Lower lobe of right lung (tissue), 2 donors: ENCODE results near the gene HSPA9. TPM values are rescaled to one million over a fixed set of nuclear protein-coding genes. Genes with fewer than 3 reads are reported as not detected.
A peak's percentile ranks its signal among the peaks of the same experiment; 100 is the strongest.

Experiments
- ATAC-seq, 2 donors: fragments of 200-7000 bp; cut with Tn5 transposase; one replicate each; pipeline ENCODE4 v1.9.1; 2020 to 2022; ENCODE audit warnings: mild to moderate bottlenecking in 2 of 2, moderate library complexity in 2 of 2
- DNase-seq: peaks from one replicate; pipeline ENCODE4 v3.0.0-alpha.2; 2020
- H3K27ac ChIP-seq: fragments of 200-600 bp; one replicate; pipeline ENCODE4 v1.8.0; 2022
- H3K27me3 ChIP-seq: fragments of 200-600 bp; one replicate; pipeline ENCODE4 v1.8.0; 2022; ENCODE audit warnings: low read depth
- H3K36me3 ChIP-seq: fragments of 200-600 bp; one replicate; pipeline ENCODE4 v1.8.0; 2022; ENCODE audit warnings: mild to moderate bottlenecking
- H3K4me1 ChIP-seq: fragments of 200-600 bp; one replicate; pipeline ENCODE4 v1.8.0; 2022
- H3K4me3 ChIP-seq: fragments of 200-600 bp; one replicate; pipeline ENCODE4 v1.8.0; 2022; ENCODE audit warnings: mild to moderate bottlenecking
- H3K9me3 ChIP-seq: fragments of 200-600 bp; one replicate; pipeline ENCODE4 v1.8.0; 2022
- CTCF ChIP-seq: fragments of 200-600 bp; IDR thresholded peaks from one replicate; pipeline ENCODE4 v1.8.0; 2022; ENCODE audit warnings: antibody characterized with exemption, mild to moderate bottlenecking
- intact Hi-C: fragments of 100-400 bp; cut with DNase I; formaldehyde crosslinking; loops from one replicate; pipeline ENCODE4 v1.11.0; 2022
- total RNA-seq: library from RNA; stranded (reverse); fragmentation: NEBNext Ultra II Directional; extraction: Animal tissue kit (Norgen Biotek cat#: 25700); gene quantifications from one replicate; pipeline ENCODE4 v1.2.1, GENCODE V29; 2021
- donor health status: DM: no; HTN: yes; CAD: no; lungs with severe emphysema.

HSPA9 gene
- total RNA-seq, 1 donor from 2014 or later = 148 TPM

DNA sequence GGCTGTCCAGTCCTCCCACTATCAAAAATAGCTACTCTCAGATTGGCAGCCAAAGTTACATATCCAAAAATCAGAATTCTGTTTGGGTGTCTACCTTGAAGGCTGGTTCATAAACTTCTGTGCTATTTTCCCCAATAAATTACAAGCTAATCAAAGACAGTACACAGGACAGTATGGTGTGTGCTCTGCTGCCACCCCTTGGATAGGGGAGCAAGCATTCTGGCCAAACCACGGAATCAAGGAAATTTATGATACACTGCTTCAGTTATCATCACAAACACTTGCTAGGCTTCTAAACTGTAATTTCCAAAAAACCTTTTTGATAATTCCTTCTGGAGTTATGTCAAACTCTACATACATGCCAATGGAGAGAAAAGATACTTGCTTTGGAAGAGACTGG is 48.0 kb downstream of the HSPA9 start:
- Histone ChIP-seq H3K27ac (no peak overlapping the region), H3K36me3 (peaks cover 10% of the 10 kb centered on the region), H3K27me3 (no peaks in the 10 kb centered on the region), H3K4me1 (peaks cover 41% of the 10 kb centered on the region), H3K9me3 (no peaks in the 10 kb centered on the region), H3K4me3 (no peak overlapping the region)
- TF ChIP-seq CTCF = no peak
- intact Hi-C loops = no loop called here
- ATAC-seq = no peak
- no peak for DNase-seq

- Histone ChIP-seq H3K4me3 (no peak overlapping the region), H3K27ac (no peak overlapping the region)
- intact Hi-C loops = no loop called here
These were observed 51.8 kb downstream of the HSPA9 start for GRCh38 chr5:138523406-138523805.

DNA sequence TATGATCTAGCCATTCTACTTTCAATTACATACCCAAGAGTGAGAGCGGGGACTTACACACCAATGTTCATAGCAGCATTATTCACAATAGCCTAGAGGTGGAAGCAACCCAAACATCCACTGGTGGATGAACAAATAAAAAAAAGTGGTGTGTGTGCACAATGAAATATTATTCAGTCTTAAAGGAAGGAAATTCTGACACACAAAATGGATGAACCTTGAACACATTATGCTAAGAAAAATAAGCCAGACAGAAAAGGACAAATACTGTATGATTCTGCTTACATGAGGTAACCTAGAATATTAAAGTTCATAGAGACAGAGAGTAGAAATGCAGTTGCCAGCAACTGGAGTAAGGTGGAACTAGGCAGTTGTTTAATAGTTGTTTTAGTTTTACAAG is 54.2 kb downstream of the HSPA9 start:
- TF ChIP-seq CTCF = no peak
- H3K36me3 ChIP-seq = peaks cover 28% of the 10 kb centered on the region

More at GRCh38 chr5:138523406-138523805, 51.8 kb downstream of the HSPA9 start:
- ATAC-seq (no peak), DNase-seq (no peak)
- Histone ChIP-seq H3K9me3 (no peaks in the 10 kb centered on the region), H3K36me3 (peaks cover 8% of the 10 kb centered on the region), H3K27me3 (no peaks in the 10 kb centered on the region), H3K4me1 (peaks cover 28% of the 10 kb centered on the region)
- no peak for TF ChIP-seq CTCF

DNA sequence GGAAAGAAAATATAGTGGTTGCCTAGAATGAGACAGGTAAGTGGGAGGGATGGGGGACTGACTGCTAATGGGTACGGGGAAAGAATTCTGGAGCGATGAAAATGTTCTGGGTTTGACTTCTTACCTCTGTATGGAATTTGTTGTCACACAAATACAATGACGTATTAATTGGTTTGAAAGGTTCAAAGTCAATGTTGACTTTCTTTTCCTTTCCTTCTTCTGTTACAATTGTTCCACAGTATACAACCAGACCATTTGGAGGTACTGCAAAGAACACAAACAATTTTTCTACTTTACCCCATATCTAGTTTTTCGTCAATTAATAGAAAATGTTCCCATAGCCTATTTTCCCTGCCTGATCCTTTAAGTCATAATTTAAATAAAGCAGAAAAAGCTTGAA is 57.8 kb downstream of the HSPA9 start:
- Histone ChIP-seq H3K36me3 (peaks cover 63% of the 10 kb centered on the region), H3K4me1 (peaks cover 21% of the 10 kb centered on the region), H3K27ac (no peak overlapping the region), H3K27me3 (no peaks in the 10 kb centered on the region), H3K4me3 (no peak overlapping the region), H3K9me3 (no peaks in the 10 kb centered on the region)
- DNase-seq = no peak
- ATAC-seq = no peak
- TF ChIP-seq CTCF = no peak
- intact Hi-C loops = no loop called here

More for the DNA sequence above, 54.2 kb downstream of the HSPA9 start:
- Histone ChIP-seq H3K27me3 (no peaks in the 10 kb centered on the region), H3K4me1 (peaks cover 15% of the 10 kb centered on the region), H3K4me3 (no peak overlapping the region), H3K9me3 (no peaks in the 10 kb centered on the region), H3K27ac (no peak overlapping the region)
- DNase-seq (no peak), ATAC-seq (no peak)
- intact Hi-C loops = no loop called here

DNA sequence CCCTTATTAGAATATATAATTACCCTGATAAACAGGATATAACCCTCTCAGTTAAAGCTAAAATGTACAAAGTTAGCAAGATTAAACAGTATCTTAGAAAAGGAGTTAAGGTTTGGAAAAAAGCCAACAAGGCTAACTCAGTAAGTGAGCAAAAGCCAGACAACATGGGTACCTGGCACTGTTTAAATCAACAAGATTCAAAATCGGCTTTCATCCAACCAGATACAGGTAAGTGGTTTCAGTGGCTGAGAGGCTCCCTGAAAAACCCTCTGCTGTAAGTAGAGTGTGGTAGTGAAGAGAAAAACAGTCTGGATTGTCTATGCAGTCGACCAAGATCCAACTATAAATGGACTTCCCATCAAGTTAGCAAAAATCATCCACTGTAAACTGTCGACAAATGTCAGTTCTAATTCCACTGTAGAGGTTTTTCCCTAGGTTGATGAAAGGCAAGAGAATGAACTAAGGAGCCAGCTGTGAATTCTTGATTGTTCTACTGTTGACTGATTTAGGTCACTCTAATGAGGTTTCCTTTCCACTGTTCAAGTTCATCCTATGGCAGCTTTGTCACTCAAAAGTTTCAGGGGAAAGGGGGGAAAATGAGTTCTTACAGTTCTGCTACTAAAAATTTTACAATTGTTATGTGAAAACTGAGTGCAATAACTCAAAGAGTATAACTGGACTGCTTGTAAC is 59.5 kb downstream of the HSPA9 start:
- Histone ChIP-seq H3K4me3 (no peak overlapping the region), H3K27me3 (no peaks in the 10 kb centered on the region), H3K27ac (no peak overlapping the region), H3K36me3 (peaks cover 78% of the 10 kb centered on the region), H3K9me3 (no peaks in the 10 kb centered on the region), H3K4me1 (peaks cover 16% of the 10 kb centered on the region)
- intact Hi-C loops = no loop called here
- no peak for DNase-seq
- no peak for TF ChIP-seq CTCF
- peak; percentile 74 to 89 for ATAC-seq
